Adrenal gland (tissue), 12 donors: Measurements from ENCODE around the gene ZSWIM1. TPM values are rescaled to one million over a fixed set of nuclear protein-coding genes. Genes with fewer than 3 reads are reported as not detected.

Source experiments
- DNase-seq, 7 donors: peaks; one replicate each; pipeline ENCODE4 v3.0.0-alpha.2; 2019 to 2020
- H3K27ac ChIP-seq, 5 donors: fragments of 200-600 bp; sonication (generic) in 4 of 5; 1 replicate in 3 of 5; 2 replicates in 2 of 5; pipeline versions ENCODE4 v1.5.1 to v1.8.0; 2016 to 2020; ENCODE audit warnings: mild to moderate bottlenecking in 1 of 5
- H3K27me3 ChIP-seq: fragments of 200-600 bp; 2 replicates; pipeline ENCODE4 v1.8.0; 2021
- H3K36me3 ChIP-seq, 2 donors: fragments of 200-600 bp; replicated peaks in 1 of 2; 1 replicate in 1 of 2; 2 replicates in 1 of 2; pipeline versions ENCODE4 v1.5.1 to v1.8.0; 2018 to 2022
- H3K4me1 ChIP-seq, 2 donors: fragments of 200-600 bp; replicated peaks in 1 of 2; 1 replicate in 1 of 2; 2 replicates in 1 of 2; pipeline versions ENCODE4 v1.5.1 to v1.8.0; 2018 to 2021
- H3K4me3 ChIP-seq, 4 donors: fragments of 200-600 bp; sonication (generic) in 3 of 4; one replicate each; pipeline ENCODE4 v1.5.1; 2016 to 2018
- H3K9me3 ChIP-seq, 3 donors: fragments of 200-600 bp; sonication (generic) in 1 of 3; replicated peaks in 1 of 3; 1 replicate in 2 of 3; 2 replicates in 1 of 3; pipeline versions ENCODE4 v1.5.1 to v1.8.0; 2016 to 2021
- POLR2A ChIP-seq, 2 donors: fragments of 450-650 bp; IDR thresholded peaks; one replicate each; pipeline ENCODE4 v1.6.1; 2017; ENCODE audit warnings: antibody characterized with exemption in 2 of 2, mild to moderate bottlenecking in 2 of 2, moderate library complexity in 1 of 2
- WGBS, 4 donors: extraction: QIAGEN DNeasy Blood & Tissue Kit in 2 of 4; methylation state at CpG; one replicate each; pipeline versions ENCODE4 v1.1.5 to v1.1.7; 2013 to 2017; 5-methylcytosine and 5-hydroxymethylcytosine counted together
- intact Hi-C, 2 donors: fragments of 100-400 bp; cut with DNase I; formaldehyde crosslinking; loops; one replicate each; pipeline versions ENCODE4 v1.14.1 to v1.15.0; 2022 to 2023
- polyA plus RNA-seq, 3 donors: library from polyadenylated mRNA; stranded (reverse); fragments of 200-250 nt in 2 of 3; fragments of 350-450 nt in 1 of 3; fragmentation: Illumina TruSeq in 1 of 3; extraction: RNeasy Lipid Tissue Mini Kit (QIAGEN cat#74804) in 1 of 3; gene quantifications; one replicate each; pipeline ENCODE4 v1.2.3, GENCODE V29; 2013 to 2014
- total RNA-seq, 9 donors: library from RNA; depleted of rRNA in 4 of 9; stranded (reverse); fragments of >200 nt in 4 of 9; fragments of 120-200 nt in 1 of 9; fragmentation: NEBNext Ultra II Directional in 1 of 9; extraction: Animal tissue kit (Norgen Biotek cat#: 25700) in 1 of 9; gene quantifications; one replicate each; pipeline versions ENCODE4 v1.1.0 to v1.2.4, GENCODE V29; 2013 to 2023
- TF ChIP-seq, protein P1 (sequence below), 6 experiments: fragments of 450-650 bp in 4 of 6; fragments of 200-600 bp in 2 of 6; sonication (generic) in 1 of 6; IDR thresholded peaks; 1 replicate in 5 of 6; 2 replicates in 1 of 6; pipeline versions ENCODE4 v1.5.1 to v1.8.0; 2016 to 2021; ENCODE audit warnings: antibody characterized with exemption in 6 of 6, mild to moderate bottlenecking in 2 of 6, moderate library complexity in 1 of 6
- donor health status: healthy with polysubstance abuse.
- donor health status: Bipolar disorder and iron deficiency.
- donor health status: DM: yes; HTN: yes; CAD: no.
- donor health status: DM: no; HTN: no; CAD: no.
- donor health status: DM: no; HTN: no; CAD: no.
- donor health status: DM: yes; HTN: yes; CAD: no.

The ZSWIM1 gene
- total and polyA plus RNA-seq, 12 donors: 4.2 to 22.1 (median 18.3) TPM

DNA sequence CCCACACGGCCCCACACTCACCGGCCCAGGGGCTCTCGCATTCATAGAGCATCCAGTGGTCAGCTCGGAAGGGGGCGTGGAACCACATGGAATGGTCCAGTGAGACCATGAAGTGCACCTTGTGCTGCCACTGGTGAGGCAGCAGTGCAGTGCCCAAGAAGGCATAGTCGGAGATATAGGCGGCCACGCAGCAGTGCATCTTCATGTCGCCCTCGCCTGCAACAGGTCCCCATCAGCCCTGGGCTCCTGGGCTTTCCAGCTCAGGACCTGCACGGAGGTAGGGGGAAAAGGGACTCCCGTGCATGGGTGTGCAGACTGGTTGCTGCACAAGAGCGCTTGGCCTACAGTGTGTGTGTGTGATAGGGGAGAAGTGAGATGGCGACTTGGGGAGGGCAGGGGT is 37.5 kb upstream of the ZSWIM1 start:
- no peak for DNase-seq
- peak overlapping the region in 3 of 5 donors; percentile 47 to 71 (median 63) for H3K27ac ChIP-seq
- no peak overlapping the region for H3K4me3 ChIP-seq
- TF ChIP-seq, protein P1, sequence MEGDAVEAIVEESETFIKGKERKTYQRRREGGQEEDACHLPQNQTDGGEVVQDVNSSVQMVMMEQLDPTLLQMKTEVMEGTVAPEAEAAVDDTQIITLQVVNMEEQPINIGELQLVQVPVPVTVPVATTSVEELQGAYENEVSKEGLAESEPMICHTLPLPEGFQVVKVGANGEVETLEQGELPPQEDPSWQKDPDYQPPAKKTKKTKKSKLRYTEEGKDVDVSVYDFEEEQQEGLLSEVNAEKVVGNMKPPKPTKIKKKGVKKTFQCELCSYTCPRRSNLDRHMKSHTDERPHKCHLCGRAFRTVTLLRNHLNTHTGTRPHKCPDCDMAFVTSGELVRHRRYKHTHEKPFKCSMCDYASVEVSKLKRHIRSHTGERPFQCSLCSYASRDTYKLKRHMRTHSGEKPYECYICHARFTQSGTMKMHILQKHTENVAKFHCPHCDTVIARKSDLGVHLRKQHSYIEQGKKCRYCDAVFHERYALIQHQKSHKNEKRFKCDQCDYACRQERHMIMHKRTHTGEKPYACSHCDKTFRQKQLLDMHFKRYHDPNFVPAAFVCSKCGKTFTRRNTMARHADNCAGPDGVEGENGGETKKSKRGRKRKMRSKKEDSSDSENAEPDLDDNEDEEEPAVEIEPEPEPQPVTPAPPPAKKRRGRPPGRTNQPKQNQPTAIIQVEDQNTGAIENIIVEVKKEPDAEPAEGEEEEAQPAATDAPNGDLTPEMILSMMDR (IDR thresholded peaks at IDR 0.05): no peak
- TF ChIP-seq POLR2A (IDR thresholded peaks at IDR 0.05): no peak
- H3K9me3 ChIP-seq: no peaks in the 10 kb centered on the region
- intact Hi-C loops: no loop called here
- peaks cover 0 to 87% of the 10 kb centered on the region in 2 donors for H3K36me3 ChIP-seq
- no peaks in the 10 kb centered on the region for H3K27me3 ChIP-seq
- peaks cover 12 to 34% of the 10 kb centered on the region in 2 donors for H3K4me1 ChIP-seq
- 83 to 87% (median 85%) methylated on average over 3 to 14 of the region's 14 CpGs for WGBS, 4 donors

DNA sequence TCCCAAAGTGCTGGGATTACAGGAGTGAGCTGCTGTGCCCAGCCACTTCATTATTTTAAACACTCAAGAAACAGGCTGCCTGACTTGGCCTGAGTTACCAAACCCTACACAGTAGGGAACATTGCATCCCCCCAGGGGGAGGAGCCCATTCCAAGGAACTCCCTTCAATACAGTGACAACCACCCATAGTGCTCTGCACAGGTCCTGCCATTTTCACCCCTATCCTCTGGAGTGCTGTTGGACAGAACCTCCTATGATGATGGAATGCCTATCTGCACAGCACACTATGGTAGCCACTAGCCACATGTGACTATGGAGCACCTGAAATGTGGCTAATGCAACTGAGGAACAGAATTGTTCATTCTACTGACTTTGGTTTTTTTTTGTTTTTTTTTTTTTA is 35.6 kb upstream of the ZSWIM1 start:
- peak overlapping the region in 3 of 5 donors; percentile 36 to 45 (median 45) for H3K27ac ChIP-seq
- H3K36me3 ChIP-seq: peaks cover 0 to 78% of the 10 kb centered on the region in 2 donors
- TF ChIP-seq, protein P1 (IDR thresholded peaks at IDR 0.05): no peak
- no peak for TF ChIP-seq POLR2A (IDR thresholded peaks at IDR 0.05)
- H3K27me3 ChIP-seq: no peaks in the 10 kb centered on the region
- no peak overlapping the region for H3K4me3 ChIP-seq
- intact Hi-C loops: no loop called here
- H3K4me1 ChIP-seq: peaks cover 18 to 41% of the 10 kb centered on the region in 2 donors
- DNase-seq: no peak
- no peaks in the 10 kb centered on the region for H3K9me3 ChIP-seq

DNA sequence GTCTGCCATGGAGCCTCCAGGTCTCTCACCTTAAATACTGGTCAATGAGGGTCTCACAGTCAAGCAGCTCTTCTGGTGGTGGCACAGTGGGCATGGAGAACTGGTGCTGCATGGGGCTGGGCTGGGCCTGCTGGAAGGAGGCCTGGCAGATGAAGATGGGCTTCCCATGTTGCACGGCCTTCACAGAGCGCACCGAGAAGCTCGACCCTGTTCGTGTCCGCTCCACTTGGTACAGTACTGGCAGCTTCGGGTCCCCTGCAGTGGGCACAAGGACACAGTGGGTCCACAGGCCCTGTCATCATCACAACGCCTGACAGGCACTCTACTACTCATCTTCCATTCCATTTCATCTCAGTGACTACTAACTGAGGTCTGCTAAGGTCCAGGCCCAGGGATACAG is 32.6 kb upstream of the ZSWIM1 start:
- no peak for TF ChIP-seq POLR2A (IDR thresholded peaks at IDR 0.05)
- TF ChIP-seq, protein P1 (IDR thresholded peaks at IDR 0.05): no peak
- Histone ChIP-seq H3K36me3 (peaks cover 0 to 57% of the 10 kb centered on the region in 2 donors), H3K27ac (peak overlapping the region in 2 of 5 donors; percentile 62 to 70), H3K4me1 (peaks cover 14 to 33% of the 10 kb centered on the region in 2 donors), H3K9me3 (no peaks in the 10 kb centered on the region), H3K4me3 (no peak overlapping the region), H3K27me3 (no peaks in the 10 kb centered on the region)
- intact Hi-C loops: no loop called here
- peak in 1 of 7 donors; percentile 23 for DNase-seq
- WGBS, 4 donors: 86 to 91% (median 89%) methylated on average over 8 of the region's 8 CpGs

DNA sequence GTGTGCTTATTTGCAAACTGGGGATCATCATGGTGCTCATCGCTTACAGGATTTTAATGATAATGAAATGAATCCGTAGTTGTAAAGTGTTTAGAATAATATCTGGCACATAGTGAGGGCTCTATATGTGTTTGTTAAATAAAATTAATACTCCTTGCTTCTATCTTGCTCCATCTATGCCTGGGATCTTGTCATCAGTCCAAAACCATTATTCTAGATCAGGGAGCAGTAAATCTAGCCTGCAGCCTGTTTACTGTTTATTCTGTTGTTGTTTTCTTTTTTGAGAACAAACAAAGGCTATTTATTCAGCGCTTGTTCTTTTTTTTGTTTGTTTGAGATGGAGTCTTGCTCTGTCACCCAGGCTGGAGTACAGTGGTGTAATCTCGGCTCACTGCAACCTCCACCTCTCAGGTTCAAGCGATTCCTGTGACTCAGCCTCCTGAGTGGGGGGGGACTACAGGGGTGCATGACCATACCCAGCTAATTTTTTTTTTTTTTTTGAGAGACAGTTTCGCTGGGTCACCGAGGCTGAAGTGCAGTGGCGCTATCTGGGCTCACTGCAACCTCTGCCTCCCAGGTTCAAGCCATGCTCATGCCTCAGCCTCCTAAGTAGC is 32.0 kb upstream of the ZSWIM1 start:
- Histone ChIP-seq H3K27me3 (no peaks in the 10 kb centered on the region), H3K4me1 (peaks cover 14 to 33% of the 10 kb centered on the region in 2 donors), H3K27ac (peak overlapping the region in 3 of 5 donors; percentile 64 to 70 (median 66)), H3K9me3 (no peaks in the 10 kb centered on the region), H3K4me3 (no peak overlapping the region), H3K36me3 (peaks cover 0 to 51% of the 10 kb centered on the region in 2 donors)
- 58 to 72% (median 60%) methylated on average over 8 of the region's 8 CpGs for WGBS, 4 donors
- peak; percentile 59 to 90 (median 83) for DNase-seq
- intact Hi-C loops: no loop called here
- peak in 1 of 2 donors; percentile 38 for TF ChIP-seq POLR2A (IDR thresholded peaks at IDR 0.05)
- TF ChIP-seq, protein P1 (IDR thresholded peaks at IDR 0.05): no peak
